PFSK-1 (cell line): ENCODE data around the gene TSNAXIP1.

Source experiments
- POLR2AphosphoS5 ChIP-seq: IDR thresholded peaks from 2 replicates; pipeline ENCODE4 v1.6.1; 2012; ENCODE audit warnings: low read depth, mild to moderate bottlenecking, control low read depth, low read length, moderate library complexity
- REST ChIP-seq, 2 experiments: IDR thresholded peaks; 2 replicates each; pipeline versions ENCODE4 v1.6.1 to v1.8.0; 2011 to 2012; ENCODE audit warnings: low read depth in 2 of 2, low read length in 2 of 2, control low read depth in 1 of 2, inconsistent platforms in 1 of 2, mild to moderate bottlenecking in 1 of 2, moderate library complexity in 1 of 2; ENCODE audit not compliant: insufficient read depth in 1 of 2
- SIN3A ChIP-seq: IDR thresholded peaks from 2 replicates; pipeline ENCODE4 v1.6.1; 2012; ENCODE audit warnings: mild to moderate bottlenecking, low read length, moderate library complexity, borderline replicate concordance; ENCODE audit not compliant: insufficient read depth
- TAF1 ChIP-seq: IDR thresholded peaks from 2 replicates; pipeline ENCODE4 v1.6.1; 2012; ENCODE audit warnings: low read length, control low read depth, borderline replicate concordance; ENCODE audit not compliant: insufficient read depth

DNA sequence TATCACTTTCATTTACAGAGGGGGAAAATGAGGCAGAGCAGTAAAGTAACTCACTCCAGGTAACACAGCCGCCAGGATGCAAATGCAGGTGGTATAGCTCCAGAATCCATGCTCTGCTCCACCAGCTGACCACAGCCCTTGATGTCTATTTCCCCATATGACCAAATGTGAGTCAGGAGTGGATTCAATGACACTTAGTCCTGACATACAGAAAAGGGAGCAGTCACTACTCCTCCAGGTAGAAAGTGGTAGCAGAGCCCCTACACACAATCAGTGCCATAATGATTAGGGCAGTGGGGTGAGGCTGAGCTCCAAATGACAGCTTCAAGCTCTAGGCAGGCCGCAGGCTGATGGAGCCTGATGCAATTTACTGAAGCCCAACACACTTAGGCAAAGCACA lies 44.3 kb upstream of the TSNAXIP1 start:
- no peak for TF ChIP-seq REST (IDR thresholded peaks at IDR 0.05; ENCODE audit: insufficient read depth in 1 of 2, low read depth in 2 of 2, low read length in 2 of 2)
- no peak for TF ChIP-seq TAF1
- no peak for TF ChIP-seq POLR2AphosphoS5
- no peak for TF ChIP-seq SIN3A
